ENCODE results near the gene PELO.

GRCh38 chr5:52799983-52800393 is 12.3 kb downstream of the PELO start:
- no peak for TF ChIP-seq OSR1 (CRISPR knock-in tag; IDR thresholded peaks at IDR 0.05)
- TF ChIP-seq RARB (CRISPR knock-in tag; IDR thresholded peaks at IDR 0.05) = no peak
- TF ChIP-seq ZNF70 (CRISPR knock-in tag; IDR thresholded peaks at IDR 0.05) = no peak
- TF ChIP-seq GLIS3 (CRISPR knock-in tag; IDR thresholded peaks at IDR 0.05) = no peak
- no peak for TF ChIP-seq ZC3H10 (CRISPR knock-in tag; IDR thresholded peaks at IDR 0.05)
- TF ChIP-seq TCF4 (CRISPR knock-in tag; IDR thresholded peaks at IDR 0.05; ENCODE audit: borderline replicate concordance) = no peak
- TF ChIP-seq, protein P1, sequence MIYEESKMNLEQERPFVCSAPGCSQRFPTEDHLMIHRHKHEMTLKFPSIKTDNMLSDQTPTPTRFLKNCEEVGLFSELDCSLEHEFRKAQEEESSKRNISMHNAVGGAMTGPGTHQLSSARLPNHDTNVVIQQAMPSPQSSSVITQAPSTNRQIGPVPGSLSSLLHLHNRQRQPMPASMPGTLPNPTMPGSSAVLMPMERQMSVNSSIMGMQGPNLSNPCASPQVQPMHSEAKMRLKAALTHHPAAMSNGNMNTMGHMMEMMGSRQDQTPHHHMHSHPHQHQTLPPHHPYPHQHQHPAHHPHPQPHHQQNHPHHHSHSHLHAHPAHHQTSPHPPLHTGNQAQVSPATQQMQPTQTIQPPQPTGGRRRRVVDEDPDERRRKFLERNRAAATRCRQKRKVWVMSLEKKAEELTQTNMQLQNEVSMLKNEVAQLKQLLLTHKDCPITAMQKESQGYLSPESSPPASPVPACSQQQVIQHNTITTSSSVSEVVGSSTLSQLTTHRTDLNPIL (CRISPR knock-in tag; IDR thresholded peaks at IDR 0.05; ENCODE audit: low read depth) = no peak
- no peak for TF ChIP-seq ZFP30 (CRISPR knock-in tag; IDR thresholded peaks at IDR 0.05)
- no peak for TF ChIP-seq TSHZ2 (CRISPR knock-in tag; IDR thresholded peaks at IDR 0.05)
- no peak for TF ChIP-seq ZNF565 (CRISPR knock-in tag; conservative IDR thresholded peaks at IDR 0.05; ENCODE audit: low read depth)
- TF ChIP-seq ZFP3 (CRISPR knock-in tag; IDR thresholded peaks at IDR 0.05) = no peak
- TF ChIP-seq, protein P2, sequence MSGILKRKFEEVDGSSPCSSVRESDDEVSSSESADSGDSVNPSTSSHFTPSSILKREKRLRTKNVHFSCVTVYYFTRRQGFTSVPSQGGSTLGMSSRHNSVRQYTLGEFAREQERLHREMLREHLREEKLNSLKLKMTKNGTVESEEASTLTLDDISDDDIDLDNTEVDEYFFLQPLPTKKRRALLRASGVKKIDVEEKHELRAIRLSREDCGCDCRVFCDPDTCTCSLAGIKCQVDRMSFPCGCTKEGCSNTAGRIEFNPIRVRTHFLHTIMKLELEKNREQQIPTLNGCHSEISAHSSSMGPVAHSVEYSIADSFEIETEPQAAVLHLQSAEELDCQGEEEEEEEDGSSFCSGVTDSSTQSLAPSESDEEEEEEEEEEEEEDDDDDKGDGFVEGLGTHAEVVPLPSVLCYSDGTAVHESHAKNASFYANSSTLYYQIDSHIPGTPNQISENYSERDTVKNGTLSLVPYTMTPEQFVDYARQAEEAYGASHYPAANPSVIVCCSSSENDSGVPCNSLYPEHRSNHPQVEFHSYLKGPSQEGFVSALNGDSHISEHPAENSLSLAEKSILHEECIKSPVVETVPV (CRISPR knock-in tag; IDR thresholded peaks at IDR 0.05) = no peak
